GM23248 (cell line): ENCODE results near the gene MAMDC4.

Experiments used
- EZH2 ChIP-seq: fragments of 200-600 bp; sonication (generic); IDR thresholded peaks from 2 replicates; pipeline ENCODE4 v1.6.1; 2018; ENCODE audit warnings: antibody characterized with exemption, mild to moderate bottlenecking; ENCODE audit not compliant: insufficient read depth, poor library complexity, severe bottlenecking
- EZH2phosphoT487 ChIP-seq: fragments of 200-600 bp; sonication (generic); IDR thresholded peaks from 2 replicates; pipeline ENCODE4 v1.6.1; 2018; ENCODE audit warnings: antibody characterized with exemption, moderate library complexity, mild to moderate bottlenecking, low read depth; ENCODE audit not compliant: insufficient read depth

DNA sequence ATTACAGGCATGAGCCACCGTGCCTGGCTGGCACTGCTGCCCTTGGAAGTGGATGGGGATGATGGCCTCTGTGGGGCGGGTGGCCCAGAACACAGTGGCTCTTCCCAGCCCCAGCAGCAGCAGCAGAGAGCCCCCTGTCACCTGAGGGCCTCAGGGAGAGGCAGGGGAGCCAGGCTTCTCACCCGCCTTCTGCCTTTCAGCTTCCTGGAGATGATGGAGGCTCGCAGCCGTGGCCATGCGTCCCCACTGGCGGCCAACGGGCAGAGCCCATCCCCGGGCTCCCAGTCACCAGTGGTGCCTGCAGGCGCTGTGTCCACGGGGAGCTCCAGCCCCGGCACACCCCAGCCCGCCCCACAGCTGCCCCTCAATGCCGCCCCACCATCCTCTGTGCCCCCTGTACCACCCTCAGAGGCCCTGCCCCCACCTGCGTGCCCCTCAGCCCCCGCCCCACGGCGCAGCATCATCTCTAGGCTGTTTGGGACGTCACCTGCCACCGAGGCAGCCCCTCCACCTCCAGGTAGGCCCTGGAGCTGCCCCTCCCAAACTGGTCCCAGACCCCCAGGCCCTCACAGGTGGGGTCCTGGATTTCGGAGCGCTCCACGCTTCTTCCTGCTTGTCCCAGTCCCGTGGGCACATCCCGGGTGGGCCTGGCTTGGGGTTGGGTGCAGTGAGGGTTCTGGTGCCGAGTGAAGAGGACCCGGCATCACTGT, 14.8 kb upstream of the MAMDC4 start:
- no peak for TF ChIP-seq EZH2phosphoT487
- TF ChIP-seq EZH2 = no peak
